Pons (tissue), 1 donor: ENCODE data around the gene KDELR3.
A peak's percentile ranks its signal among the peaks of the same experiment; 100 is the strongest.

Source experiments
- DNase-seq: peaks from one replicate; pipeline ENCODE4 v3.0.0-alpha.2; 2016; ENCODE audit warnings: low spot score

Gene KDELR3

DNA sequence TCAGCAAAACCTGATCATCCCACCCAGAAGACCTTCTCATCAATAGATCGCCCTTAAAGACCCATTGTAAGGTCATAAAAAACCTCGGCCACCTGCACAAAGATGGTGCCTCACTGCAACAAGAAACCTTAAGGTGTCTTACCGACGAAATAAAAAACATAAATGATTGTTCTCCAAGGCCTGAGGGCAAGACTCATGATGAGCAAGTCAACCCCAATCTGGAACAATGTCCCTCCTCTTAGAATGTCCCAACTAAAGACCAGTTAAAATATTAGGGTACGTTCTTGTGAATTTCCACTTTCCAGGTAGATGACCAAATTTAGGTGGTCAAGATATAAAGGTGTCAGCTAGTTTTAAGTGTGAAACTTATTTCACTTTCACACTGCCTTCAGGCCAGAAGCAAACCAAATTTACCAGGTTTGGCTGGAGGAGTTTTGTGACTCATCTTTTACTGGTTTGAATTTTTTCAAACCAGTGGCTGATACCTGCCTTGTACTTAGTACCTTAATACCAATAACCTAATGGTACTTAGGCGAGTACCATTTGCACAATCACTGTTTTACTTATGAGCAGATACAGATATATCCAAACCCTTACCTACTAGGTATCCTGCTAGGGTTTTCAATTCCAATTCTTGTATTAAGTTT, 14.9 kb downstream of the KDELR3 start:
- DNase-seq: no peak

DNA sequence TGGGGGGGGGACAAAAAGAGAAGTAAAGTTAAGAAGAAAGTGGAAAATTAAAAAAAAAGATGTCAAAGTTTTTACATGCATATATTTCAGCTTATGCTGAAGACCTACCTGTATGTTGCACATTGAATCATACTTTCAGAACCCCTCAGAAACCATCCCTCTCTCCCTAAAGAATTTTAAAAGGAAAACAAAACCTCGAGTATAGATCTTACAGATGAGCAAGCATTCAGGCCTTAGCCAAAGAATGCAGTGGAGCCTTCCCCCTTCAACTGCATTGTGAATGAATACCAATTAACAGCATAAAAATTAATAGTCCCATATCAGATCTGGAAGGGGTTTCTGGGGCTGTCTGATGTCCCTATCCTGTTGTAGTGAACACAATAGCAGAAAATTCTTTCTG, 16.3 kb downstream of the KDELR3 start:
- DNase-seq: no peak

DNA sequence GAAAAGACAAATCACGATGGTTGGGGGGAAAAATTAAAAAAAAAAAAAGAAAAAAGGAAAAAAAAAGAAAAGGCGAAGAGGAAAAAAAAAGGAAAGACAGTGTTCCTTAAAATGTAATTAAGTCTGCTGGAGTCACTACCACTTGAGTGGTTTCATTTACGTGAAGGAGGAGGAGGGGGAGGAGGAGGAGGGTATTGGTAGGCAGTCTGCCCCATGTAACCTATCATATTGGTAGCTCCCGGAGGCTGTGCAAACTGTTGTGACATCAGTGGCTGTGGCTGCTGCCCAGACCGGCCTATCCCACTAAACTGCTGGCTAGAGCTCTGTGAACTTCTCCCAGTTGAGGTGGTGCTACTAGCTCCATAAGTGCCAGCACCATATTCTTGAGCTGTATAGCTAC, 17.9 kb downstream of the KDELR3 start:
- DNase-seq: no peak

DNA sequence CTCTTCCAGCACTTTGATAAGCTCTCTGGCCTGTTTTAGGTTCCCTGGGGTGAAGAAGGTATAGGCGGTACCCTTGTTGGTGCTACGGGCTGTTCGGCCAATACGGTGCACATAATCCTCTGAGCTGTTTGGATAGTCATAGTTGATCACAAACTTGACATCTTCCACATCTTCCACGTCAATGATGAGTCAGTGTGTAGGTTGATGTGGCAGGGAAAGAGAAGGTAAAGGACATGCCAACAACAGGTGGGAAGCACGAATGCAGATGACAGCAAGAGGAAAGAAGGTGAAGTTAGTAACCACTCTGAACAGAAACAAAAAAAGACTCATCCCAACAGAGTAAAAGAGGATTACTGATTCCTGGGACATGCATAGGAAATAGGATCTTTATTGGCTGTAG, 20.1 kb downstream of the KDELR3 start:
- DNase-seq: no peak

DNA sequence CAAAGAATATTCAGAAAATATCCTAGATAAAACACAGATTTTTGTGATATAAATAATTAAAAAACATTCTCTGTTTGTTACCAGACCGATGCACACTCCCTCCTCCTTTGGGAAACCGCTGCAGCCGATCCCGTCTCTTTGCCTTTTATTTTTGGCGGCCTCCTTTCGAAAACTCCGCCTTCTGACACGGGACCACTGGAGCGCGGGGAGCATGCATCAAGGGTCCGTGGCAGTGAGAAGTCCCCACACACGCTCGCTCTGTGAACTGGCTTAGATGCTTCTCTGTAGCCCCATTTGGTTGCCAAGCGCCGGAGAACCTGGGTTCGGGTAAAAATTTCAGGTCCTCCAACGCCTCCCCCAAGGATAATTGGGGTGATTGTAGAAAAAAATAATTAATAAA, 21.2 kb downstream of the KDELR3 start:
- no peak for DNase-seq

DNA sequence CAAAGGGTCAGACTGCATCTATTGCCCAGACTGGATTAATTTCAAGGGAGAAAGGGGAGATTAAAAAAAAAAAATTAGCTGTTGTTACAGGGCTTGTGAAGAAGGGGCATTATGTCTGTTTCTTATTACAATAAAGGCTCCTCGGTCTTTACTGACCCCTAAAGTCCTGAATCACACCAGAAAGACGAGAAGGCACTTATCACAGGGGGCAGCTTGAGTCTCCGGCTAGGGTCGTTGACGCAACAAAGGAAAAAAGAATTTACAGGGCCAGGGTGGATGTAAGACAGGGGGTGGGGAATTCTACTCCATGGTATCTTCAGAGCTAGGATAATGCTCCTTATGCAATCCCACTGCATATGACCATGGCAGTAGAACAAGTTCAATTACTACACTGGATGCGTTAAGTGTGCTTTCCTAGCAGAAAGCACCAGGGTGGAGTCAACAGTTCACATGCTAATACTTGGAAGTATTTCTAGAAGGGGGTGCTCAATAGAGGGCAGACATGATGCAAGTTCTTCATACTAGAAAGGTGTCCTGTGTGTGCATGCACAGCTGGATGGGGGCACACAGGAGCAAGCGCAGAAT, 21.8 kb downstream of the KDELR3 start:
- DNase-seq: no peak

DNA sequence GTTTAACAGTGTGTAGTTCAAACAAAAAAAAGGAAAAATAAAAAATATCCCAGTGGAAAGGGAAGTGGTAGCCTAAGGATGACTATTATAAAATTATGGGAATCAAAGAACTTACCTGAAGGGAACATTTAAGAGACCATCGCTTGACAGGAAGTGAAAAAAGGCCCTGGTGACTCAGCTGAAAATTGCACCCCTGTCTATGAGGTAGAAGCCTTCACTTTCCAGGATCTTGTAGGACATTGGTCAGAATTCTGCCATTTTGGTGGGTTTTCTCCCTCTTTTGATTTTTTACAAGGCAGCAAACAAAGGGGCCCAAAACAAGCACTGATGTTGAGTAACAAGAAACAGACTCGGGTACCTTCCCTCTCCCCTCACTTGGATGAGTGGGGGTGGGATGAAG, 22.6 kb downstream of the KDELR3 start:
- no peak for DNase-seq

DNA sequence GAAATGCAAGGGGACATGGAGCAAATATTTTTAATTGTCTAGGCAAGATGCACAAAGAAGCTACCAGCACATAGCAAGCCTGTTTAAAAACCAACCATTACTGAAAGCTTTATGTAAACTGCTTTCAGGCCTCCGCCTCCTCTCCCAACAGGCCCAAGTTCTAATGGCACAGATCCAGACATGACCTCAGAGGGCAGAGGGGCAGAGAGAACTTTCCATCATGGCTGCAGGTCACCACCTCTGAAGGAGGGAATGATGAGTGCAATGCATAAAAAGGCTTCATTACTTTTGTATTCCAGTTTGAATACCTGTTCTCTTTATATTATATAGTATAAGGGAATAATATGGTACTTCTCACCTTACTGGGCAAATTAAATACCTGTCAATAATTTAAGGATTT, 23.0 kb downstream of the KDELR3 start:
- DNase-seq: peak; percentile 70

DNA sequence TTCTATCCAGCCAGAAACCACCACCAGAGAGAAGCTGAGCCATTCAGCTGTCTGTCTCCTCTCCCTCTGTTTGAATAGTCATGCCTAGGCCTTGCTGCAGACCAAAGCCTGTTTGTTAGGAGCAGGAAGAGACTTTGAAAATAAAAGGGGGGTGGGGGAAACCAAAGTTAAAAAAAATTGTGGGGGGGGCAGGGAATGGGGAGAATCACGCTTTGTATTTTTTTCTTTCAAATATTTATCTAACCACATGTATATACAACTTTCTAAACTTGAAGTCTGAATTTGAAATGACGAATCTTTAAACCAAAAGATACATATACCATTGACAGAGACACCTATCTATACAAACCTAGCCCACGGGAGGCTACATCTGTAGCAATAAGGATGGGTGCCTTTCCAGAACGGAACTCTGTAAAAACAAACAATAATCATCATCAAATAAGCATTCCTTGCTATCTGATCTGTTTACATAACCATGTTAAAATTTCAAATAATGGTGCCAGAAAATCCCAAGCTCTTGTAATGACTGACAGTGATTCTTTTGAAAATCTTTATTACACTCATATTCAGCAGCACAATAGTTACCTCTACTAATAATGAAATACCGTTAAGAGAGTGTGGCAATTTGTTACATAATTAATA, 23.9 kb downstream of the KDELR3 start:
- no peak for DNase-seq

DNA sequence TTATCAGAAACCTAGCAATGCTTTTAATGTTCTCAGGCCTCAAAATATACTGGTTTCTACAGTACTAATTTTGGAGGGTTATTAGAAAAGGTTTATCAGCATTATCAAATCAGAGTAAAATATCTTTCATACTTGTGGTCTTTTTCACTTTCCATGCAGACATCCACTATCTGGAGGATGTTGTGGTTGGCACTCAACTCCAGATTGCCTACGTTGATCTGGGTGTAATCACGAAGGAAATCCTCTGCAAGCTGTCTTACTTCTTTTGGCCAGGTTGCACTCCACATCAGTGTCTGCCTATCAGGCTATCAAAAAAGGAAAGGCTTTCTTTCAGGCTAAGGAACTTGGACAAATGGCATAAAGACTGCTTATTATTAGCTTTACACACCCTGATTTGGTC, 26.6 kb downstream of the KDELR3 start:
- no peak for DNase-seq

DNA sequence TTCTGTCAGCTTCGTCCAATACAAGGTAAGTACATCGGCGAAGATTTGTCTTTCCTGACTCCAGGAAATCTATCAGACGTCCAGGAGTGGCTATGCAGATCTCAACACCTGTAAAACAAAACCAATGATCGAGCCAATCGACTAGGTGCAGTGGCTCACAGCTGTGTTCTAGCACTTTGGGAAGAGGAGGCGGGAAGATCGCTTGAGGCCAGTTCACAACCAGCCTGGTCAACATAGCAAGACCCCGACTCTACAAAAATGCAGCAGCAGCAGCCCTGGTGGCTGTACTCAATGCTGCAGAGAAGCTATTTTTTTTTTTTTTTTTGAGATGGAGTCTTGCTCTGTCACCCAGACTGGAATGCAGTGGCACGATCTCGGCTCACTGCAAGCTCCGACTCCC, 27.0 kb downstream of the KDELR3 start:
- DNase-seq: no peak

DNA sequence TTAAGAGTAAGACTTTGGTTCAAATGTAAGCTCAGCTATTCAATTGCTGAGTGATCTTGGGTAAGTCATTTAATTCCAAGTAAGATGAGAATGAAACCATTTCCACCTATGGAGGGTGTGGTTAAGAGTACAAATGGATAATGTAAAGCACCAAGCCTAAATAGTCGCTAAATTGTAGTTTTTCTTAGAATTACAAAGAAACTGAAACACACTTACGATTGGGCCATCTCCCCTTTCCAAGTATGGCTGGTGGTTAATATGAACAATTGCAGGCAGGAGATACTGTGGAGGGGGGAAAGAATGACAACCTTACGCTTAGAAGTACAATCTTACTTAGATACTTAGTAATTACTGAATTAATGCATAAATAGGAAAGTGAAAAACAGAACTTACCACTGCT, 30.0 kb downstream of the KDELR3 start:
- no peak for DNase-seq

DNA sequence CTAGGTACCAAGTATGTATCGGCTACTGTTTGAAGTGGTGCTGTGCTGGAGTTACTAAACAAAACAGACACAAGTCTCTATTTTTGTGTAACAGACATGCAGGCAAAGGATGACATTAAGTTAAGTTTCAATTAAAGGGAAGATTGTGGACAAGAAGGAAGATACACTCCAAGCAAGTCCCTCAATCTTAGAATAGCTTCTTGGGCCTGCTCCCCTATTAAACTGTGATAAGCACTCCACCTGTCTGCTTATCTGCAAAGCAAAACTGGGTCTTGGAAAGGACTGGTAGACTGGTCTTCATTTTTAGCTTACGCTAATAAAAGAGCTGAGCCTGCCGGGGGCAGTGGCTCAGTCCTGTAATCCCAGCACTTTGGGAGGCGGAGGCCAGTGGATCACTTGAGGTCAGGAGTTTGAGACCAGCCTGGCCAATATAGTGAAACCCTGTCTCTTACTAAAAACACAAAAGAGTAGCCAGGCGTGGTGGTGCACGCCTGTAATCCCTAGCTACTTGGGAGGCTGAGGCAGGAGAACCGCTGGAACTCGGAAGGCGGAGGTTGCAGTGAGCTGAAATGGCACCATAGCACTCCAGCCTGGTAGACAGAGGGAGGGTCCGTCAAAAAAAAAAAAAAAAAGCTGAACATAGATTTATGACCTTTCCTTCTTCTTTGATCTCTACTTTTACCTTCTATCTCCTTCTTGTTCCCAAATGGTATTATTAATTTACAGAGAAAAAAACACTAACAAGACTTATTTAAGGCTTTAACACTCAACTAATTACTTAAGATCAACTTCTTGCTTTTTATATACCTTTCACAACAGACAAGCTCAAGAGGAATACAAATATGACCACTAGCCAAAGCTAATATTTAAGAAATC, 34.1 kb downstream of the KDELR3 start:
- DNase-seq: no peak

DNA sequence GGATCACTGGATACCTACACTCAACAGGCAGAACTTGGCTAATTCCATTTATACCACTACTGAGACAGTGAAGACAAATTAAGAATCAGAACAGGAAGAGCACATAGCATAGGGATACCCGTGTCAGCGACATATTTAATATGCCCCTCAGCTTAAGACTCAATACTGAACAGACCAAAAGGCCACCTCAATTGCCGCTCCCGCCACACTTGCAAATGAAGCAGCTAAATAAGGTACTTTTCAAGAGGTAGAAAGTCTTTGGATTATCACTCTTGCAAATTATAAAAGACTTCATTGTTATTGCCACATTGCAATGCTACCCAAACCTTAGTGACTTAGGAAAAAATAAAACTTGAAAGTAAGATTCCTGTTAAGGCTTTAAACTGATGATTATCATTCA, 35.1 kb downstream of the KDELR3 start:
- DNase-seq: no peak

DNA sequence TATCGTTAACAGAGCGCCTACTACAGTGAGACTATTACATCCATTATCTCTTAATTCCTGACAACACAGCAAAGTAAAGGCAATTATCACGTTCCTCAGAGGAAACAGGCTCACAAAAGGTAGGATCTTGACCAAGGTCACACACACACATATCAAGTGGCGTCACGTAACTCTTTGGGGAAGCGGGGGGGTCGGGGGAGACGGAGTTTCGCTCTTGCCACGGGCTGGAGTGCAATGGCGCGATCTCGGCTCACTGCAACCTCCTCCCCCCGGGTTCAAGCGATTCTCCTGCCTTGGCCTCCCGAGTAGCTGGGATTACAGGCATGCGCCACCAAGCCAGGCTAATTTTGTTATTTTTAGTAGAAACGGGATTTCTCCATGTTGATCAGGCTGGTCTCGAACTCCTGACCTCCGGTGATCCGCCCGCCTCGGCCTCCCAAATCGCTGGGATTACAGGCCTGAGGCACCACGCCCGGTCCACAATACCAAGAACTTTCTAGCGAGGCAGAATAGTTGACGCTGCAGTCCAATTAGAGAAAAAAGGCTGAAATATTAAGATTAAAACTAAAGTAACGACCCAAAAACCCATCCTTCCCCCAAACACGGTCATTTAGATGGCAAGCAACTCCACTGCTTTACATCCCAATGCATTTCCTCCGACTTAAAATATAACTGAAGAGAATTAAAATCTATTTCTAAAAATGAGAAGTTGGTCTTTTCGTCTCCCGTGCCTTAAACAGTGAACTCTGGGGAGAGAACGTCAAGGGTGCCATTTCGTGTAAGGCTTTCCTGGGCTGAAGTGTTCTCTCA, 37.0 kb downstream of the KDELR3 start:
- DNase-seq: no peak

DNA sequence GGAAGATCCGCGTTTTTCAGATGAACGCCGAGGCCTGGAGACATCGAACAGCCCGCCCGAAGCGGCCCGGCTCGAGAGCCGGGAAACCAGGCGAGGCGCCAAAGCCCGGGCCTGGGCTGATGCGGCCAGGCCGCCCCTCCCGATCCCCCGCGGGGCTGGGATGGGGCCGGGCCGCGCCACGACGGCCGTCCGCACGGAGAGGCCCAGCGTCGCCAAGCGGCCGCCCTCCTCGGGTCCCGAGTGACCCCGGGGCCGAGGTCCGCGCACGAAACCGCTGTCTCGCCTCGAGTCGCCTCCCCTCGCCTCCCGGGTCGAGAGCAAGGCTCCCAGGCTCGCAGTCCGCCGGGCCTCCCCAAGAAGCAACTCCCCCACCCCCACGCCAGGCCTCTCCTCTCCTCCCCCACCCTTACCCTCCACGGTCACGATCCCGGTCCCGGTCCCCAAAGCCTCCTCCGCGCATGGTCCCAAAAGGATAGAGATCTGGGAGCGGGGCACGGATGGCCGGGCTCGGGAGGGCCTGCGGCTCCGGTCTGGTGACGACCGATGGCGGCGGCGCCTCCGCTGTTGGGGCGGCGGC, 37.7 kb downstream of the KDELR3 start:
- DNase-seq: peak; percentile 67

DNA sequence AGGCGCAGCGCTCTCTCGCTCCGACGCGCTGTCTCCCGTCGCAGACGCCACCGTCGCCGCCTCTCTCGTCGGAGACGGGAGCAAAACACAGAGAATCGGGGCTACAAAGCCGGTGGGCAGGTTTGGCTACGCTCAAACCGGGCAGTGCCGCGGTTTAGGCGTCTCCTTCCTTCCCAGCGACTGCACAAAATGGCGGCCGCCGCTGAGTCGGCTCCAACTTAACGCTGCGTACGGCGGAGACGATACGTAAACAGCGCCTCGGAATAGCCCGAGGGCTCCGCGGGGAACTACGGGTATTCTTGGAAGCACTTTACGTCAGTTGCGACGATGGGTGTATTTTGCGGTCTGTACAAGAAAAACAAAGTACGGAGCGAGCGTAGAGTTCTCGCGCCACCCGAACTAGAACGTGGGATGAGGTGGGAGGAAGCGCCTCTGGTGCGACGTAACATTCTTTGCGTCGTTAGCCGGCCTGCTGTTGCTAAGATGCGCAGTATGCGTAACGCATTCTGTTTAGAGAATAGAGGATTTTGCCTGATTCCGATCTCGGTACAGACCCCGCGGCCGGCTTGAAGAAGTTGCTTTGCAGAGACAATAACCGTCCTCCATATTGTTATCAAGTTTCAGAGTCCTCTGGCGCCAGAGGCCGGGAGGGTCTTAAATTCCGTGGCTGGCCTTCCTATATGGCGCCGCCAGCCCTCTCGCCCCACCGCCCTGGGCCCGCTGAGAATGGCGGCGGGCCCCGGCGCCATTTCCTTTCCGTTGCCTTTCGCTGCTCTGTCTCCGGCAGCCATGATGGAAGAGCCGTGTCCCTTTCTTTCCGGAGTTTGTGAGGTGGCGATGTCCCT, 38.4 kb downstream of the KDELR3 start, which contains the start of gene DDX17:
Gene DDX17, minus strand, starts transcription at position 194 of the 845 bp plus-strand sequence.
- DNase-seq: peak; percentile 98

DNA sequence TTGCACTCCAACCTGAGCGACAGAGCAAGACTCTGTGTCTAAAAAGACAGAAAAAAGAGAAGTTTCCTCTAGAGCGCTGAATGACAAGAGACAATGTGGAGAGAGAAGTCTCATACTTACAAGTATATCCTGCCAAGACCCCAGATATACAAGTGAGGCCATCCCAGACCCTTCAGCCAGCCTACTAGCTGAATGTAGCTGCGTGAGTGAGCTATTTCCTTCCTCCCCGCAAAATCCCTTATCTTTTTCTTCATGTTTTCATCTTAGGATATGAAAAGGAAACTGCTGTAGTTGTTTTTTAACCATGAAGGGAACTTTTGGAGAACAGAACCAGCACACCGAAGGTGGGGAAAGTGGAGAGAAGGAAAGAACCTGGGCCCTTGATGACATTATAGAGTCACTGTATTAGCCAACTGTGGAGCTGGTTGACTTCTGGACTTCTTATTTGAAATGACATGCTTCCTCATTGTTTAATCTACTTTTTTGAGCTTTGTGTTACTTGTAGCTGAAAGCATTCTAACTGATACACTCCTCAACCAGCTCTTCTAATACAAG, 42.6 kb downstream of the KDELR3 start:
- DNase-seq: no peak

DNA sequence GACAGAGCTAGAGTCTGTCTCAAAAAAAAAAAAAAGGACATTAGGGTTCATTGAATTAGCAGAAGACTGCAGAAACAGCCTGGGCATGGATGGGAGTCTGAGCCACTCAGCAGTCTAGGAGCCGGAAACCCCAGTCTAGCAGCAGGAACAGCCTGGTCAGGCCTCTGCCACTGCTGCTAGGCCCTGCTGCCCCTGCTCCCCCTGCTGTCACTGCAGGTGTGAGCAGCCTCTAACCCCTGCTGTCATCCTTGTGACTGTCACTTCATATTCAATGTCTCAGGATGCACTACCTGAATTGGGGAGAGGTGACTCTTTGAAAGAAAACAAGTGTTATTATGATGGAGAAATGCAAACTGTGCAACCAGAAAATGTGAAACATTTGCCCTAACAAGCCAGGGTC, 45.2 kb downstream of the KDELR3 start:
- no peak for DNase-seq

DNA sequence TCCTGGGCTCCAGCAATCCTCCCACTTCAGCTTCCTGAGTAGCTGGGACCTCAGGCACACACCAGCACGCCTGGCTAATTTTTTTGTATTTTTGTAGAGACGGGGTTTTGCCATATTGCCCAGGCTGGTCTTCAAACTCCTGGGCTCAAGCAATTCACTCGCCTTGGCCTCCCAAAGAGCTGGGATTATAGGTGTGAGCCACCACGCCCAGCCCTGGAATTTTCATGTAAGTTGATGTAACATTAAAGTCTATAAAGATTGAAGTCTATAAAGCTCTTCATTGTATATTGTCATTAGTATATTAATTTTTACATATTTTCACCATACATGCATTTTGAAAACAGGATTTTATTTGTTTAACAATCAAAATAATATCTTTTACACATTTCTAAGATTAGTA, 50.7 kb downstream of the KDELR3 start:
- DNase-seq: no peak
